Subcutaneous abdominal adipose tissue (tissue), 5 donors: Measurements from ENCODE around the gene AHI1.
"Not testable (repeated sequence)": the region's sequence is repeated elsewhere in the genome, so short reads cannot be mapped to it uniquely, and the experiment has no call there.

Experiments
- H3K27ac ChIP-seq: one replicate; pipeline ENCODE4 v1.7.0; 2013; ENCODE audit warnings: low read depth, mild to moderate bottlenecking, inconsistent platforms, low read length, moderate library complexity
- H3K27me3 ChIP-seq, 5 donors: one replicate each; pipeline ENCODE4 v1.7.0; 2013; ENCODE audit warnings: low read length in 5 of 5, inconsistent platforms in 1 of 5; ENCODE audit not compliant: control insufficient read depth in 5 of 5, insufficient read depth in 4 of 5
- H3K36me3 ChIP-seq, 5 donors: one replicate each; pipeline ENCODE4 v1.7.0; 2013; ENCODE audit warnings: low read length in 5 of 5; ENCODE audit not compliant: control insufficient read depth in 5 of 5, insufficient read depth in 5 of 5
- H3K4me1 ChIP-seq, 5 donors: one replicate each; pipeline ENCODE4 v1.7.0; 2013; ENCODE audit warnings: low read length in 5 of 5, mild to moderate bottlenecking in 3 of 5, moderate library complexity in 1 of 5; ENCODE audit not compliant: control insufficient read depth in 5 of 5, insufficient read depth in 5 of 5
- H3K4me3 ChIP-seq, 5 donors: one replicate each; pipeline ENCODE4 v1.7.0; 2013; ENCODE audit warnings: low read length in 5 of 5, low read depth in 1 of 5
- H3K9ac ChIP-seq, 5 donors: one replicate each; pipeline ENCODE4 v1.7.0; 2013; ENCODE audit warnings: low read length in 5 of 5, mild to moderate bottlenecking in 4 of 5, moderate library complexity in 3 of 5
- H3K9me3 ChIP-seq, 5 donors: one replicate each; pipeline ENCODE4 v1.7.0; 2013; ENCODE audit warnings: low read length in 5 of 5; ENCODE audit not compliant: control insufficient read depth in 5 of 5
- donor health status: healthy.
- donor health status: healthy.
- donor health status: healthy.
- donor health status: healthy.
- donor health status: healthy.

Gene AHI1

DNA sequence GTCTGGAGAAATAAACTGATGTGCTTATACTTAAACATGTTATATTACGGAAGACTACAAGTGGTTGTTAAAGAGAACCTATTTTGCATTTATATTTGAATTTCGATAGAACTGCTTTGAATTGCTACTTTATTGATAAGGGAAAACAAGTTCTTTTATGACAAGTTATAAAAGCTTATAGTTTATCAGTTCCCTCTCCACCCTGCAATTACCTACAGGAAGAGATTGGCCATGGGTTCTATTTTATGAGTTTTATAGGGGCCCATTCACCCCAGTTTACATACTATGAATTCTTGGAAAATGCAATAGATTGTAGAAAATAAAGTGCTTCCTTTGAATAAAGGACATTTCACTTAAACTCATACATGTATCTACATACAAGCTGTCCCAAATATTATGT lies 144.4 kb downstream of the AHI1 start:
- H3K9ac ChIP-seq: no peak overlapping the region
- H3K27ac ChIP-seq: no peak overlapping the region
- H3K36me3 ChIP-seq: peaks cover 0 to 17% (median 0%) of the 10 kb centered on the region in 5 donors
- H3K27me3 ChIP-seq: no peaks in the 10 kb centered on the region
- no peaks in the 10 kb centered on the region for H3K4me1 ChIP-seq
- H3K4me3 ChIP-seq: no peak overlapping the region
- H3K9me3 ChIP-seq: no peaks in the 10 kb centered on the region

GRCh38 chr6:135351635-135352034 lies 145.9 kb downstream of the AHI1 start:
- no peak overlapping the region for H3K27ac ChIP-seq
- H3K27me3 ChIP-seq: no peaks in the 10 kb centered on the region
- H3K36me3 ChIP-seq: peaks cover 0 to 9% (median under 1%) of the 10 kb centered on the region in 5 donors
- H3K9ac ChIP-seq: no peak overlapping the region
- H3K9me3 ChIP-seq: no peaks in the 10 kb centered on the region
- H3K4me3 ChIP-seq: no peak overlapping the region
- H3K4me1 ChIP-seq: no peaks in the 10 kb centered on the region

DNA sequence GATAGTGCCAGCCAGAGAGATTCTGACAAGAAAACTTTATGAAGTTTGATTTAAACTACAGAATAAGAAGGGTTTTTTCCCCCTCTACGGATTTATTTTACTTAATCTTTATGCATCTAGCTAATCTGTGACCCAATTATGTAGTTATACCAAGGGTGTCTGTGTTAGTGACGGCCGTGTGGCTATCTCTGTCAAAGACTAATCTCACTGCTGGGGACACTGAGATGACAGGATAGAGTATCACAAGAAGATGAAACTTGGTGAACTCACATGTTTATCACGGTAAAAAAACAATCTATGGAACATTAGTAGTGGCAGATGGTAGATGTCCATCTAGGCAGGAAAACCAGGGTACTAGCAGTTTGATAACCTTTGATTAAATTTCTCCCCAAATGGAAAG lies 149.7 kb downstream of the AHI1 start:
- no peak overlapping the region for H3K9ac ChIP-seq
- H3K4me1 ChIP-seq: no peaks in the 10 kb centered on the region
- no peak overlapping the region for H3K27ac ChIP-seq
- H3K9me3 ChIP-seq: no peaks in the 10 kb centered on the region
- H3K36me3 ChIP-seq: peaks cover 0 to 15% (median 3%) of the 10 kb centered on the region in 5 donors
- no peaks in the 10 kb centered on the region for H3K27me3 ChIP-seq
- H3K4me3 ChIP-seq: no peak overlapping the region

GRCh38 chr6:135346747-135347146 lies 150.8 kb downstream of the AHI1 start:
- Histone ChIP-seq H3K36me3 (peaks cover 0 to 15% (median 3%) of the 10 kb centered on the region in 5 donors), H3K27me3 (no peaks in the 10 kb centered on the region), H3K9me3 (no peaks in the 10 kb centered on the region), H3K4me1 (no peaks in the 10 kb centered on the region), H3K4me3 (no peak overlapping the region), H3K9ac (no peak overlapping the region), H3K27ac (no peak overlapping the region)

- Histone ChIP-seq H3K4me3 (no peak overlapping the region), H3K9me3 (peaks cover 0 to 3% (median 0%) of the 10 kb centered on the region in 5 donors), H3K36me3 (peaks cover 0 to 9% (median 3%) of the 10 kb centered on the region in 5 donors), H3K9ac (no peak overlapping the region), H3K27ac (no peak overlapping the region), H3K4me1 (no peaks in the 10 kb centered on the region), H3K27me3 (no peaks in the 10 kb centered on the region)
Measured at GRCh38 chr6:135344526-135344925, 153.0 kb downstream of the AHI1 start.

GRCh38 chr6:135339920-135340319 lies 157.6 kb downstream of the AHI1 start:
- H3K36me3 ChIP-seq, H3K4me1 ChIP-seq, H3K9me3 ChIP-seq, H3K9ac ChIP-seq, H3K27ac ChIP-seq, H3K4me3 ChIP-seq, H3K27me3 ChIP-seq: not testable (repeated sequence)

- Histone ChIP-seq H3K9me3 (no peaks in the 10 kb centered on the region), H3K9ac (no peak overlapping the region), H3K27ac (no peak overlapping the region), H3K4me3 (no peak overlapping the region), H3K27me3 (no peaks in the 10 kb centered on the region), H3K4me1 (no peaks in the 10 kb centered on the region), H3K36me3 (peaks cover 0 to 11% (median 0%) of the 10 kb centered on the region in 5 donors)
Measured at GRCh38 chr6:135334169-135334568, 163.4 kb downstream of the AHI1 start.

- Histone ChIP-seq H3K9ac (no peak overlapping the region), H3K36me3 (peaks cover 0 to 13% (median 0%) of the 10 kb centered on the region in 5 donors), H3K27me3 (no peaks in the 10 kb centered on the region), H3K9me3 (no peaks in the 10 kb centered on the region), H3K4me3 (no peak overlapping the region), H3K27ac (no peak overlapping the region), H3K4me1 (no peaks in the 10 kb centered on the region)
Measured at GRCh38 chr6:135331002-135331401, 166.5 kb downstream of the AHI1 start.

- H3K27me3 ChIP-seq: no peaks in the 10 kb centered on the region
- H3K27ac ChIP-seq: no peak overlapping the region
- H3K9ac ChIP-seq: no peak overlapping the region
- no peaks in the 10 kb centered on the region for H3K9me3 ChIP-seq
- H3K36me3 ChIP-seq: peaks cover 0 to 13% (median 0%) of the 10 kb centered on the region in 5 donors
- no peaks in the 10 kb centered on the region for H3K4me1 ChIP-seq
- H3K4me3 ChIP-seq: no peak overlapping the region
Measured at GRCh38 chr6:135329851-135330803, 167.4 kb downstream of the AHI1 start.

- Histone ChIP-seq H3K4me1 (no peaks in the 10 kb centered on the region), H3K9ac (no peak overlapping the region), H3K4me3 (no peak overlapping the region), H3K27me3 (no peaks in the 10 kb centered on the region), H3K27ac (no peak overlapping the region), H3K9me3 (no peaks in the 10 kb centered on the region), H3K36me3 (peaks cover 0 to 13% (median 0%) of the 10 kb centered on the region in 5 donors)
Measured at GRCh38 chr6:135328136-135328535, 169.4 kb downstream of the AHI1 start.
